Measurements from ENCODE around the gene RFT1.

The RFT1 gene

DNA sequence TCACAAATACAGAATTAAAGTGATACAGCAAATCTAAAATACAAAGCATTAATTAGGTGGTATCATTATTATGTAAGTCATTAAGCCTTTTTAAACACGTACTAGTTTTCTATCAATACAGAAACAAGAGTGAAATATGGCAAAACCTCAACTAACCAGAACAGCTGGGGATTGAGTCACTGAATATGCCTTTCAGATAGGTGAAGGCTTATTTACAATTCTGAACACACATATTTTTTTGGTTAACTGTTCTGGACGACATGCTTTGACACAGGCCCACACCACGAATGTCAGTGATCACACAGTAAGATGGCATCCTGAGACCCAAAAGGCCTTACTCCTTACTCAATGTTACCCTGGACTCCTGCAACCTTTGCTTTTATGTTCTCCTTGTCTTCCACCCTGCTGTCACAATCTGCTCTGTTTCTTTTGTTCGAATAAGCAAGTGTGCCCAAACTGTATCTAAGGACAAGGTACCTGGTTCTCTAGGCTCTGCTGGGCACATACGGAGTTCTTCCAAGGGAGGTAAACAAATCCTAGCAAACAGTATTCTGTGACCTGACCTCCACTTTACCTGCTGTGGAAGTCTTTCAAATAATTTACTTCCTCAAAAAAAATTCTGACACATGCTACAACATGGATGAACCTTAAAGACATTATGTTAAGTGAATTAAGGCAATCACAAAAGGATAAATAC lies 91.4 kb downstream of the RFT1 start:
- H3K27ac ChIP-seq (ENCODE audit: low read depth, low read length) = no peak overlapping the region
- H3K4me3 ChIP-seq (ENCODE audit: low read depth, low read length) = no peak overlapping the region
- no peaks in the 10 kb centered on the region for H3K79me1 ChIP-seq (ENCODE audit: low read length)

More for the DNA sequence above, 91.4 kb downstream of the RFT1 start:
- Histone ChIP-seq H3K4me1 (ENCODE audit: control insufficient read depth in 1 of 2, insufficient read depth in 2 of 2, low read length in 2 of 2) (no peaks in the 10 kb centered on the region), H2BK120ac (ENCODE audit: insufficient read depth, low read length, poor library complexity) (no peak overlapping the region), H3K36me3 (ENCODE audit: control insufficient read depth in 1 of 2, insufficient read depth in 2 of 2, low read length in 2 of 2) (no peaks in the 10 kb centered on the region), H3K27me3 (ENCODE audit: insufficient read depth, low read length) (no peaks in the 10 kb centered on the region), H3K18ac (ENCODE audit: low read length) (no peak overlapping the region), H2BK5ac (ENCODE audit: low read depth, low read length, poor library complexity) (no peak overlapping the region), H2AFZ (ENCODE audit: insufficient read depth, low read length, poor library complexity) (no peak overlapping the region), H3K9me3 (ENCODE audit: insufficient read depth, low read depth, low read length) (no peaks in the 10 kb centered on the region), H2BK12ac (ENCODE audit: low read length) (no peak overlapping the region), H4K91ac (ENCODE audit: low read depth, low read length) (no peak overlapping the region), H3K4me2 (ENCODE audit: low read length) (no peak overlapping the region), H2AK5ac (ENCODE audit: low read length) (no peak overlapping the region), H3K14ac (ENCODE audit: low read length) (no peak overlapping the region), H3K23ac (ENCODE audit: low read length) (no peak overlapping the region), H4K8ac (ENCODE audit: low read depth, low read length) (no peak overlapping the region), H4K12ac (ENCODE audit: low read depth, low read length) (no peak overlapping the region), H3K79me2 (ENCODE audit: control insufficient read depth, insufficient read depth, low read length, poor library complexity) (no peaks in the 10 kb centered on the region), H3K4ac (ENCODE audit: low read depth, low read length) (no peak overlapping the region), H3K9ac (ENCODE audit: low read length) (no peak overlapping the region)
- DNase-seq = no peak
- no CpG with 5 or more reads among the region's 5 CpGs for WGBS (ENCODE audit: extremely low coverage, insufficient coverage, insufficient read length)
